GM12878 (cell line): ENCODE results near the gene TRAPPC3. TPM values are rescaled to one million over a fixed set of nuclear protein-coding genes. Genes with fewer than 3 reads are reported as not detected.

Experiments used
- BACH1 ChIP-seq: fragments of 450-650 bp; IDR thresholded peaks from 2 replicates; pipeline ENCODE4 v1.6.1; 2017; ENCODE audit warnings: mild to moderate bottlenecking, borderline replicate concordance
- BRCA1 ChIP-seq: IDR thresholded peaks from 2 replicates; pipeline ENCODE4 v1.6.1; 2011; ENCODE audit warnings: low read depth, low read length, improper control_type of control experiment
- CEBPB ChIP-seq, 2 experiments: fragments of 150-350 bp in 1 of 2; IDR thresholded peaks; 2 replicates each; pipeline ENCODE4 v1.6.1; 2012 to 2014; ENCODE audit warnings: low read depth in 2 of 2, low read length in 2 of 2, borderline replicate concordance in 1 of 2, inconsistent platforms in 1 of 2
- CREB1 ChIP-seq: IDR thresholded peaks from 2 replicates; pipeline ENCODE4 v1.6.1; 2012; ENCODE audit warnings: low read depth, mild to moderate bottlenecking, inconsistent platforms
- CREM ChIP-seq: IDR thresholded peaks from 2 replicates; pipeline ENCODE4 v1.6.1; 2014; ENCODE audit warnings: antibody characterized with exemption, low read depth
- EED ChIP-seq: sonication (generic); IDR thresholded peaks from 2 replicates; pipeline ENCODE4 v1.6.1; 2016; ENCODE audit warnings: antibody characterized with exemption, low read depth
- IKZF1 ChIP-seq: fragments of 450-650 bp; conservative IDR thresholded peaks from 2 replicates; pipeline ENCODE4 v1.6.1; 2017; ENCODE audit warnings: antibody characterized with exemption, mild to moderate bottlenecking
- MAX ChIP-seq: IDR thresholded peaks from 2 replicates; pipeline ENCODE4 v1.6.1; 2012; ENCODE audit warnings: low read depth, low read length, improper control_type of control experiment
- MEF2A ChIP-seq: IDR thresholded peaks from 2 replicates; pipeline ENCODE4 v1.6.1; 2011; ENCODE audit warnings: low read depth, mild to moderate bottlenecking, low read length, moderate library complexity; ENCODE audit not compliant: insufficient read depth
- MEF2B ChIP-seq: fragments of 450-650 bp; IDR thresholded peaks from 2 replicates; pipeline ENCODE4 v1.6.1; 2018; ENCODE audit warnings: mild to moderate bottlenecking, moderate library complexity; ENCODE audit not compliant: partially characterized antibody, poor library complexity, severe bottlenecking
- MTA2 ChIP-seq: fragments of 450-650 bp; IDR thresholded peaks from 2 replicates; pipeline ENCODE4 v1.6.1; 2016; ENCODE audit warnings: low read depth, mild to moderate bottlenecking, moderate library complexity
- NBN ChIP-seq: fragments of 450-650 bp; IDR thresholded peaks from 2 replicates; pipeline ENCODE4 v1.6.1; 2016
- NFIC ChIP-seq: IDR thresholded peaks from 2 replicates; pipeline ENCODE4 v1.6.1; 2012; ENCODE audit warnings: low read depth, mild to moderate bottlenecking, inconsistent platforms, low read length, moderate library complexity
- PML ChIP-seq: IDR thresholded peaks from 2 replicates; pipeline ENCODE4 v1.6.1; 2012; ENCODE audit warnings: low read length, inconsistent platforms
- POLR2AphosphoS5 ChIP-seq: IDR thresholded peaks from 2 replicates; pipeline ENCODE4 v1.6.1; 2011; ENCODE audit warnings: mild to moderate bottlenecking, low read length, inconsistent platforms
- PRDM15 ChIP-seq: fragments of 450-650 bp; formaldehyde crosslinking; IDR thresholded peaks from 2 replicates; pipeline ENCODE4 v1.4.0; 2020; ENCODE audit warnings: mild to moderate bottlenecking, moderate library complexity
- RBBP5 ChIP-seq: fragments of 200-600 bp; sonication (generic); conservative IDR thresholded peaks from 2 replicates; pipeline ENCODE4 v1.6.1; 2016
- TAF1 ChIP-seq: IDR thresholded peaks from 2 replicates; pipeline ENCODE4 v1.6.1; 2011; ENCODE audit warnings: mild to moderate bottlenecking, low read depth, low read length, borderline replicate concordance
- YY1 ChIP-seq: IDR thresholded peaks from 2 replicates; pipeline ENCODE4 v1.6.1; 2011; ENCODE audit warnings: low read depth, mild to moderate bottlenecking, low read length
- ZBED1 ChIP-seq: IDR thresholded peaks from 2 replicates; pipeline ENCODE4 v1.6.1; 2016; ENCODE audit warnings: borderline replicate concordance
- ZBTB40 ChIP-seq: fragments of 450-650 bp; IDR thresholded peaks from 2 replicates; pipeline ENCODE4 v1.6.1; 2016; ENCODE audit warnings: mild to moderate bottlenecking, moderate library complexity, borderline replicate concordance
- polyA plus RNA-seq, 11 experiments: library from polyadenylated mRNA; depleted of rRNA in 4 of 11; unstranded in 6 of 11; stranded (reverse) in 5 of 11; fragments of >200 nt; fragmentation: Nextera tagmentation in 4 of 11; fragmentation: Illumina TruSeq in 1 of 11; extraction: Ambion mirVana in 4 of 11; extraction: Trizol in 1 of 11; gene quantifications; 1 replicate in 1 of 11; 2 replicates in 10 of 11; pipeline versions ENCODE4 v1.2.1 to v1.2.3, GENCODE V29; 2011 to 2016; ENCODE audit warnings: inconsistent platforms in 2 of 11, missing spikeins in 2 of 11, low read depth in 1 of 11
- total RNA-seq, 4 experiments: library from RNA; depleted of rRNA in 3 of 4; stranded (reverse); fragments of >200 nt in 3 of 4; fragmentation: Illumina TruSeq in 1 of 4; extraction: Trizol in 1 of 4; gene quantifications; 2 replicates each; pipeline versions ENCODE4 v1.2.1 to v1.2.3, GENCODE V29; 2013 to 2021
- TF ChIP-seq, protein P1 (sequence below): fragments of 450-650 bp; IDR thresholded peaks from 2 replicates; pipeline ENCODE4 v1.6.1; 2016; ENCODE audit warnings: mild to moderate bottlenecking

The TRAPPC3 gene
- total and polyA plus RNA-seq, 10 of the 15 experiments (the other 5 are each of a cell fraction or from before 2014, with no cell fraction given): 14.7 to 122 (median 70.5) TPM

DNA sequence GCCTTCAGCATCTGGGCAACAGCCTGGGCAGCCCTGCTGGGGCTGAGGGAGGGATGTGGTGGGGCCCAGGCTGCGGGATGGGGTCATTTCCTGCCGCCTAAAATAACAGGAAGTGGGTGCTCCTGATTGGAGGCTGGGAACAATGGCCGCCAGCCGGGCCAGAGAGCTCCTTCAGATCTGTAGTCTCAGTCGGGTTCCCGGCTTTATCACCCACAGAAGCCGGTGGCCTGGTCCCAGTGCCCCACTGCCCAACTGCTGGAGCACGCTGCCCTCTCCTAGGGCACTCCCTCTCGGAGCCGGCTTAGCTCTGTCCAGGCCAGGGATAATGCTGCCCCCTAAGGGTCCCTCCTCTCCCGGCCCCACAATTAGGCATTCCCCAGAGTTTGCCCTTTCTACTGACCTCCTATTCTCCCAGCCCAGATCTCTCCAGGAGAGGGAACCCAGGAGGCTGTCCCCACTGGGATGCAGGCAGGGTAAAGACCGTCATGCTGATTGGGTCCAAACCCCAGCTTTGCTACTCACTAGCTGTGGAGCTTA lies 11.7 kb upstream of the TRAPPC3 start (continued):
- no peak for TF ChIP-seq PRDM15 (CRISPR knock-in tag)
- 0 out of 2 replicates have a peak, but pooled peaks have one; percentile 55 for TF ChIP-seq NBN
- TF ChIP-seq CREM: 0 out of 2 replicates have a peak, but pooled peaks have one; percentile 54
- TF ChIP-seq POLR2AphosphoS5: peak; percentile 71; the same call in 1 of the 2 replicates
- TF ChIP-seq MAX: peak; percentile 11; the same call in 1 of the 2 replicates
- no peak for TF ChIP-seq MEF2B
- no peak for TF ChIP-seq BRCA1
- peak; percentile 94 for TF ChIP-seq IKZF1
- TF ChIP-seq, protein P1, sequence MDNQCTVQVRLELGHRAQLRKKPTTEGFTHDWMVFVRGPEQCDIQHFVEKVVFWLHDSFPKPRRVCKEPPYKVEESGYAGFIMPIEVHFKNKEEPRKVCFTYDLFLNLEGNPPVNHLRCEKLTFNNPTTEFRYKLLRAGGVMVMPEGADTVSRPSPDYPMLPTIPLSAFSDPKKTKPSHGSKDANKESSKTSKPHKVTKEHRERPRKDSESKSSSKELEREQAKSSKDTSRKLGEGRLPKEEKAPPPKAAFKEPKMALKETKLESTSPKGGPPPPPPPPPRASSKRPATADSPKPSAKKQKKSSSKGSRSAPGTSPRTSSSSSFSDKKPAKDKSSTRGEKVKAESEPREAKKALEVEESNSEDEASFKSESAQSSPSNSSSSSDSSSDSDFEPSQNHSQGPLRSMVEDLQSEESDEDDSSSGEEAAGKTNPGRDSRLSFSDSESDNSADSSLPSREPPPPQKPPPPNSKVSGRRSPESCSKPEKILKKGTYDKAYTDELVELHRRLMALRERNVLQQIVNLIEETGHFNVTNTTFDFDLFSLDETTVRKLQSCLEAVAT: peak; percentile 31; the same call in 1 of the 2 replicates
- TF ChIP-seq MEF2A: 0 out of 2 replicates have a peak, but pooled peaks have one; percentile 56
- TF ChIP-seq ZBTB40: peak; percentile 84
- TF ChIP-seq CREB1: peak; percentile 55; the same call in 1 of the 2 replicates
- TF ChIP-seq TAF1: peak; percentile 95
- no peak for TF ChIP-seq RBBP5
- peak; percentile 35; the same call in 1 of the 2 replicates for TF ChIP-seq PML
- TF ChIP-seq BACH1: peak; percentile 36; the same call in 1 of the 2 replicates
- peak; percentile 57; the same call in 1 of the 2 replicates for TF ChIP-seq MTA2
- TF ChIP-seq ZBED1: peak; percentile 35; the same call in 1 of the 2 replicates
- TF ChIP-seq CEBPB (IDR thresholded peaks at IDR 0.05; ENCODE audit: borderline replicate concordance in 1 of 2, low read depth in 2 of 2, low read length in 2 of 2): no peak
- TF ChIP-seq YY1: peak; percentile 98
- TF ChIP-seq EED: peak; percentile 93
- TF ChIP-seq NFIC: no peak
